C4-2B (cell line): ENCODE measurements around the gene GRIA1.

Experiments used
- ZFX ChIP-seq: fragments of 450-650 bp; IDR thresholded peaks from 2 replicates; pipeline ENCODE4 v1.6.1; 2017
- TF ChIP-seq, protein P1 (sequence below): fragments of 450-650 bp; conservative IDR thresholded peaks from 2 replicates; pipeline ENCODE4 v1.5.1; 2017; ENCODE audit warnings: mild to moderate bottlenecking

DNA sequence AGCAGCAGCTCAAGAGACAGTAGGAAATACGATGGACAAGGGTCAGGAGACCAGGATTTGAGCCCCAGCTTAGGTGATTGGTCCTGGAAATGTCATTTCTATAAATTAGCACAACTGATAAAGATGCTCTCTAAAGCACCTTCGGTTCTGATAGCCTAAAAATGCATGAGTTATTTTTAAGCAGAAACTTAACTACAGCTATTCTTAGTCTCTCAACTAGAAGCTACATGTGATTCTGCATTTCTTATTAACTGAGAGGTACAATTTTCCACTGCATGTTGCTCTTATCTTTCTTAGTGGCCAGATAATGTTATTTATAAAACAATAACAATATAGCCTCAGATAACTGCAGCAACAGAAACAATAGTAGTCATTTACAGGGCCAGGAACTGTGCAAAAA, 136.4 kb downstream of the GRIA1 start:
- TF ChIP-seq, protein P1, sequence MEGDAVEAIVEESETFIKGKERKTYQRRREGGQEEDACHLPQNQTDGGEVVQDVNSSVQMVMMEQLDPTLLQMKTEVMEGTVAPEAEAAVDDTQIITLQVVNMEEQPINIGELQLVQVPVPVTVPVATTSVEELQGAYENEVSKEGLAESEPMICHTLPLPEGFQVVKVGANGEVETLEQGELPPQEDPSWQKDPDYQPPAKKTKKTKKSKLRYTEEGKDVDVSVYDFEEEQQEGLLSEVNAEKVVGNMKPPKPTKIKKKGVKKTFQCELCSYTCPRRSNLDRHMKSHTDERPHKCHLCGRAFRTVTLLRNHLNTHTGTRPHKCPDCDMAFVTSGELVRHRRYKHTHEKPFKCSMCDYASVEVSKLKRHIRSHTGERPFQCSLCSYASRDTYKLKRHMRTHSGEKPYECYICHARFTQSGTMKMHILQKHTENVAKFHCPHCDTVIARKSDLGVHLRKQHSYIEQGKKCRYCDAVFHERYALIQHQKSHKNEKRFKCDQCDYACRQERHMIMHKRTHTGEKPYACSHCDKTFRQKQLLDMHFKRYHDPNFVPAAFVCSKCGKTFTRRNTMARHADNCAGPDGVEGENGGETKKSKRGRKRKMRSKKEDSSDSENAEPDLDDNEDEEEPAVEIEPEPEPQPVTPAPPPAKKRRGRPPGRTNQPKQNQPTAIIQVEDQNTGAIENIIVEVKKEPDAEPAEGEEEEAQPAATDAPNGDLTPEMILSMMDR = no peak
- TF ChIP-seq ZFX = no peak
